HUES48 (cell line): ENCODE measurements around the gene TUBA8.
A peak's percentile ranks its signal among the peaks of the same experiment; 100 is the strongest.
"Not testable (repeated sequence)": the region's sequence is repeated elsewhere in the genome, so short reads cannot be mapped to it uniquely, and the experiment has no call there.

Source experiments
- H3K27ac ChIP-seq: one replicate; pipeline ENCODE4 v1.7.0; 2013; ENCODE audit warnings: low read depth, low read length, inconsistent platforms
- H3K27me3 ChIP-seq: 2 replicates; pipeline ENCODE4 v1.6.1; 2013; ENCODE audit warnings: mild to moderate bottlenecking, low read length; ENCODE audit not compliant: control insufficient read depth, insufficient read depth
- H3K36me3 ChIP-seq: 2 replicates; pipeline ENCODE4 v1.6.1; 2013; ENCODE audit warnings: low read length; ENCODE audit not compliant: control insufficient read depth, insufficient read depth
- H3K4me1 ChIP-seq: 2 replicates; pipeline ENCODE4 v1.6.1; 2013; ENCODE audit warnings: mild to moderate bottlenecking, low read length; ENCODE audit not compliant: control insufficient read depth, insufficient read depth
- H3K4me3 ChIP-seq: 2 replicates; pipeline ENCODE4 v1.5.1; 2013; ENCODE audit warnings: mild to moderate bottlenecking, low read depth, low read length
- H3K9ac ChIP-seq: 2 replicates; pipeline ENCODE4 v1.6.1; 2013; ENCODE audit warnings: mild to moderate bottlenecking, low read depth, low read length, moderate library complexity
- H3K9me3 ChIP-seq: 2 replicates; pipeline ENCODE4 v1.6.1; 2013; ENCODE audit warnings: low read length; ENCODE audit not compliant: control insufficient read depth, insufficient read depth

TUBA8 gene

DNA sequence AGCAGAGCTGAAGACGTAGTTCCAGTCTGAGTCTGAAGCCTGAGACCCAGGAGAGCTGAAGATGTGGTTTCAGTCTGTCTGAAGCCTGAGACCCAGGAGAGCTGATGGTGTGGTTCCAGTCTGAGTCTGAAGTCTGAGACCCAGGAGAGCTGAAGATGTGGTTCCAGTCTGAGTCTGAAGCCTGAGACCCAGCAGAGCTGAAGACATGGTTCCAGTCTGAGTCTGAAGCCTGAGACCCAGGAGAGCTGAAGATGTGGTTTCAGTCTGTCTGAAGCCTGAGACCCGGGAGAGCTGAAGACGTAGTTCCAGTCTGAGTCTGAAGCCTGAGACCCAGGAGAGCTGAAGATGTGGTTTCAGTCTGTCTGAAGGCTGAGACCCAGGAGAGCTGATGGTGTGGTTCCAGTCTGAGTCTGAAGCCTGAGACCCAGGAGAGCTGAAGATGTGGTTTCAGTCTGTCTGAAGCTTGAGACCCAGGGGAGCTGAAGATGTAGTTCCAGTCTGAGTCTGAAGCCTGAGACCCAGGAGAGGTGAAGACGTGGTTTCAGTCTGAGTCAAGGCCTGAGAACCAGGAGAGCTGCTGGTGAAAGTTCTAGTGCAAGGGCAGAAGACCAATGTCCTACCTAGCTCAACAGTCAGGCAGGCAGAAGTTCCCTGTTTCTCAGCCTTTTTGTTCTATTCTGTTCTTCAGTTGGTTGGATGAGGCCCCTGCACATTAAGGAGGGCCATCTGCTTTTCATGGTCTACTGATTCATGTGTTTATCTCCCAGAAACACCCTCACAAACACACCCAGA is 3.9 kb upstream of the TUBA8 start:
- peaks cover 27% of the 10 kb centered on the region for H3K27me3 ChIP-seq
- H3K36me3 ChIP-seq, H3K4me1 ChIP-seq, H3K9me3 ChIP-seq, H3K9ac ChIP-seq, H3K4me3 ChIP-seq, H3K27ac ChIP-seq: not testable (repeated sequence)

DNA sequence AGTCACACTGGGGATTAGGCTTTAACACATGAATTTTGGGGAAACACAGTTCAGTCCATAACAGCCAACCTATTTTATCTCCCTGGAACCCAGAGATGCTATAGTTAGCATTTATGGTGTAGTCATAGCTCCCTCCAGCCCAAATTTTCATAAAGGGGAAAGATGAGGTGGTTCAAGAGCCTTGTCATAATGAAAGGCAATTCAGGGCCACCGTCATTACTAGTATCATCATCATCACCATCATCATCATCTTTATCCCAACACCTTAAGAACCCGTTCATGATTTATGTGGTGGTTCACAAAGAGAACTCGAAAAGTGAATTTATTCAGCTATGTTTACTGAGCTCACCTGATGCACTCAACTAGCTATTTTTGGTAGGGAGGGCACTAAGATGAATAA is 2.4 kb upstream of the TUBA8 start:
- 0 out of 2 replicates have a peak, but pooled peaks cover 4% of the 10 kb centered on the region for H3K9me3 ChIP-seq
- H3K36me3 ChIP-seq = no peaks in the 10 kb centered on the region
- no peak overlapping the region for H3K4me3 ChIP-seq
- H3K27ac ChIP-seq = no peak overlapping the region
- no peak overlapping the region for H3K9ac ChIP-seq
- 0 out of 2 replicates have a peak, but pooled peaks cover 7% of the 10 kb centered on the region for H3K4me1 ChIP-seq
- peaks cover 38% of the 10 kb centered on the region for H3K27me3 ChIP-seq

DNA sequence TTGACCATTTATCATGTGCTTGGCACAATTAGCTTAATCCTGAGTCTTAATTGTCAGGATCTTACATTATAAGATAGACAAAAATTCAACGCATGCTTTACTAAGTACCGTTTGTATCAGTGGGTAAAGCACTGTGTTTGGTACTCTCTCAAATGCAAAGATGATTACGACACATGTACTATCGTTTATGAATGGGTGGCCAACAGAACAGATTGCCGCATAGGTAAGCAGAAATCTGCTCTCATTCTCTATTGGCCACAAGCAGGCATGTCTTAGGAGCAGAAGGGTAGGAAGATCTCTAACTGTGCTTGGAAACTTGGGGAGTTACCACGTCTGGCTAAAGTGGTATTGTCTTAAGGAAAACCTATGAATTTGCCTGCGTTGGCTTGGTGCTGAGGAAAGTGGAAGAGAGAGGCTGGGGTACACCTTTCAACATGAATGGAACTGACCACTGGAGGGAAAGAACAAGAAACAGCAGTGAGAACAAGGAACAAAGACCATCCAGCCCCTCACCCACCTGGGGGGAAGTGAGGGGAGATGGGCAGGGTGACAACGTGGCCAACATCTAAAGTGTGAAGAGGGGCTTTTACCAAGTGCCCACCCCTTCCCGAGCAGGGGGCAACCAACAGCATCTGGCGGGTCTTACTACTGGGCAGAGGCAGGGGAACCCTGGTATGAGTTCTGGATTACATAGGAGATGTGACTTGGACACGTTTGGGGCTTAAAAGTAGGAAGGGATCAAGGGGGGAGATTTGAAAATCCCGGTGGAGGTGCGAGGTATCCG is 1.0 kb upstream of the TUBA8 start:
- 0 out of 2 replicates have a peak, but pooled peaks cover 4% of the 10 kb centered on the region for H3K9me3 ChIP-seq
- H3K4me3 ChIP-seq = peak overlapping the region; percentile 53
- no peak overlapping the region for H3K27ac ChIP-seq
- peaks cover 38% of the 10 kb centered on the region for H3K27me3 ChIP-seq
- no peaks in the 10 kb centered on the region for H3K36me3 ChIP-seq
- no peak overlapping the region for H3K9ac ChIP-seq
- 0 out of 2 replicates have a peak, but pooled peaks cover 7% of the 10 kb centered on the region for H3K4me1 ChIP-seq

DNA sequence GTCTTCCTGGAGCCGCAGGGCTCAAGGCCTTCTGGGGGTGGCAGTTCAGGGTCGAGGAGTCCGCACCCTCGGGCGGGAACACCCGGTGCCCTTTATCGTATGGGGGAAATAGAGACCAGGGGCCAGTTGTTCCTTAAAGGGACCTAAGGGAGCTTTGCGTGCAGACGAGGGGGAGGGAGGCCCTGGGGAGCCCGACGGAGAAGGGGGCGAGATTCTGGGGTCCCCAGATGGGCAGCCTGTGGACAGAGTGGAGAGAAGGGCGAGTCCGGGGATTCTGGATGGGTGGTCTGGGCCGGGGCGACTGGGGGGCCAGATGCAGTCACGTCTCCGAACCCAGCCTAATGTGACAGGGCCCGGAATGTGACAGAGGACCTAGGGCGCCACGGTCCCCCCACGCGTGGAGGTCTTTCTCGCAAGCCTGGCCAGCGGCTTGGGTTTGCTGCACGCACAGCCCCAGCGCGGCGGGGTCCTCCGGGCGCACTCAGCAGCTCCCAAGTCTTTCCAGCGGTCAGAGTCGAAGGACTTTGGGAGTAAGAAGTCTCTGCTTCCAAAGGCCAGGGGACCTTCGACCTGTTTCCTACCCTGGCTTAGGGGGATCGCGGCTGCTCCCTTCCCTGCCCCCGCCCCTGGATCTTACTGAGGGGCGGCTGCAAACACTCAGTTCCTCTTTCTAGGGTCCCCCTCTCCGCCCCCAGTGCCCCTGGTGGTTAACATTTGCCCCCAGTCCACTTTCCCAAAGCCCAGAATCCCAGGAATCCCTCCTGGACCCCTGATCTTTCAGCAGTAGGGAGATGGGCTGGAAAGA is 547 bp downstream of the TUBA8 start:
- Histone ChIP-seq H3K9ac (no peak overlapping the region), H3K4me1 (0 out of 2 replicates have a peak, but pooled peaks cover 7% of the 10 kb centered on the region), H3K4me3 (peak overlapping the region; percentile 53), H3K9me3 (0 out of 2 replicates have a peak, but pooled peaks cover 4% of the 10 kb centered on the region), H3K27me3 (peaks cover 38% of the 10 kb centered on the region), H3K27ac (no peak overlapping the region), H3K36me3 (no peaks in the 10 kb centered on the region)

DNA sequence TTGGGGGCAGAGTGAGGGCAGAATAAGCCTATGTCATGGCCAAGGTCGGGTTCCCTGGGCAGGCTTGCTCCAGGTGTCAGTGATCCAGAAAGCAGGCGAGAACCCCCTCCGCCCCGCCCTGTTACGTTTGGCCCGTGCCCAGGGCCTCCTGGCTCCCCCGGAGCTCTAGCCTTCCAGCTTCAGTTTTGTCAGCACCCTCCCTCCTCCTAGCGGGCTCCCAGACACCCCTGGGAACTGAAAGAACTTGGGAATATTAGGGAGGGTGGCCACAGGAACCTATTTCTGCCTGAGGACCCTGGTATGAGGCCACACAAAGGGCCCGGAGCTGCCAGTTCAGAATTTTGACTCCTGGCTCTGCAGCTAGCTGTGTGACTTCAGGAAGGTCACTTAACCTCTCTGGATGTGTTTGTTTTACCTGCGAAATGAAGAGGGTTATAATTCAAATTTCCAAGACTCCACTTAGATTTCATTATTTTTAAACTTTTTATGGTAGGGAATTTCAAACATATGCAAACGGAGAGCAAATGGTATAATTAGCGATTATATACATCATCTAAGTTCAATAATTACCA is 1.2 kb downstream of the TUBA8 start:
- H3K9ac ChIP-seq = no peak overlapping the region
- H3K4me3 ChIP-seq = no peak overlapping the region
- H3K9me3 ChIP-seq = 0 out of 2 replicates have a peak, but pooled peaks cover 4% of the 10 kb centered on the region
- peaks cover 38% of the 10 kb centered on the region for H3K27me3 ChIP-seq
- no peak overlapping the region for H3K27ac ChIP-seq
- H3K36me3 ChIP-seq = no peaks in the 10 kb centered on the region
- 0 out of 2 replicates have a peak, but pooled peaks cover 7% of the 10 kb centered on the region for H3K4me1 ChIP-seq

DNA sequence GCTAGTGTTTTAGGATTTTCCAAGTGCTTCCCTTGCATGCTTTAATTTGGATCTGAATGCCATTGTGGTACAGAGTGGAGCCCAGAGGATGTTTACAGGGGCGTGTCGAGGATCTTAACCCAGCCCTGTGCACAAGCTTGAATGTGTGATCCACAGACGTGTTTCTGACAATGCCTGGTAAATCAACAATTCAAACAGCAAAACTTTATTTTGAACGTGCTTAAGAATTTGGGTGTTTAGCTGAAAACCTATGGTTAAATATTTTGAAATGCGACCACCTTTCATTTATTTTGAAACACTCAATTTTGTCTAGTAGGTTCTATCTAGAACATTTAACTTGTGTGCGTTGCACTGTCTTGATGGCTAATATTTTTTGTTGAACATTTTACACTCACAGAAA is 1.8 kb downstream of the TUBA8 start:
- Histone ChIP-seq H3K36me3 (no peaks in the 10 kb centered on the region), H3K9me3 (no peaks in the 10 kb centered on the region), H3K27me3 (peaks cover 38% of the 10 kb centered on the region), H3K4me1 (0 out of 2 replicates have a peak, but pooled peaks cover 7% of the 10 kb centered on the region), H3K9ac (no peak overlapping the region), H3K27ac (no peak overlapping the region), H3K4me3 (no peak overlapping the region)

DNA sequence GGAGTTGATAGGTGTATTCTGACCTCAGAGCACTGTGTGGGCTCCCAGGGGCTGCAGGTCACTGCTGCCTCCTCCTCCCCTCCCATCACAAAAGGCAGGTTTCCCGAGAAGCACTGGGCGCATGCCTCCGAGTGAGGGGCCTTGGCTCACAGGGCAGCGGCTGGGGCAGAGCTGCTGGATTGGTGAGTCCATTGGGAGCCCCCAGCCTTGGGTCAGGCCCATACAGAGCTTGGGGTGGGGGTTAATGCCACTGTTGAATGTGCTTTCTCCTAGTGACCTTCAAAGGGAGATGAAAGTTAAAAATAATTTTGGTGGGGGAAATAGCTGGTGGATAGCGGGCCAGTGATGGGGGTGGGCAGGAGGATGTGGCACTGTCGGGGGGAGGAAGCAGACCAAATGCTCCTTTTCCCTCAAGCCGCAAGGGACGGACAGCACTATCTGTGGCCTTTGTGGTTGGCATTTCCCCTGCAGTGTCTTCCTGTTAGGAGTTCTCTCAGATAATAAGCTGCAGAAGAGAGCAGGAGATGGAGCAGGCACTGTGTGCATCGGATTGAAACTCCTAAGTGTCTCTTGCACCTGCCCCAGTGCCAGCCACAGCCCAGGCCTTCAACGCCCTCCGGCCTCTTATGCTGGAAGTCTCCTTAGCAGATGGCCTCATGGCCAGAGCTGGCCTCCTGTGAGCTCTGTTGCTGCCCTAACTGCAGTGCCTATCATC is 3.2 kb downstream of the TUBA8 start:
- no peak overlapping the region for H3K4me3 ChIP-seq
- peaks cover 38% of the 10 kb centered on the region for H3K27me3 ChIP-seq
- H3K27ac ChIP-seq = no peak overlapping the region
- H3K36me3 ChIP-seq = no peaks in the 10 kb centered on the region
- 0 out of 2 replicates have a peak, but pooled peaks cover 7% of the 10 kb centered on the region for H3K4me1 ChIP-seq
- H3K9me3 ChIP-seq = no peaks in the 10 kb centered on the region
- no peak overlapping the region for H3K9ac ChIP-seq

DNA sequence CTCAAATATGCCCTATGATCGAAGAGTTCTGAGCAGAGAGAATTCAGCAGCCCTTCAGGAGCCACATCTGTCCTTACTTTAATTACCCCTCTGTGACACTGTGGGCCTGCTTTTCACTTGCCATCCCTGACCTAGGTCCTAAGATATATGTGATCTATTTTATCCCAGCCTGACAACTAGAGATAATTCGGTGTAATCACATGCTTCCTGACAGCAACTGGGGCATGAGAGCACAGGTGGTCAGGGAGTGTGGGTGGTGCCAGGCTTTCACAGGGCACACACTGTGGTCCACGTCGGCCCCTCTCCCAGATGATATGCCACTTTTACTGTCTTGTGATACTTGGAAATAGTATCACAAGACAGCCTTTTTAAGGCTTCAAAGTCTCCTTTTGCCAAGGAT is 3.9 kb downstream of the TUBA8 start:
- Histone ChIP-seq H3K4me1 (0 out of 2 replicates have a peak, but pooled peaks cover 7% of the 10 kb centered on the region), H3K9ac (no peak overlapping the region), H3K27ac (no peak overlapping the region), H3K4me3 (no peak overlapping the region), H3K9me3 (no peaks in the 10 kb centered on the region), H3K36me3 (no peaks in the 10 kb centered on the region), H3K27me3 (peaks cover 34% of the 10 kb centered on the region)

DNA sequence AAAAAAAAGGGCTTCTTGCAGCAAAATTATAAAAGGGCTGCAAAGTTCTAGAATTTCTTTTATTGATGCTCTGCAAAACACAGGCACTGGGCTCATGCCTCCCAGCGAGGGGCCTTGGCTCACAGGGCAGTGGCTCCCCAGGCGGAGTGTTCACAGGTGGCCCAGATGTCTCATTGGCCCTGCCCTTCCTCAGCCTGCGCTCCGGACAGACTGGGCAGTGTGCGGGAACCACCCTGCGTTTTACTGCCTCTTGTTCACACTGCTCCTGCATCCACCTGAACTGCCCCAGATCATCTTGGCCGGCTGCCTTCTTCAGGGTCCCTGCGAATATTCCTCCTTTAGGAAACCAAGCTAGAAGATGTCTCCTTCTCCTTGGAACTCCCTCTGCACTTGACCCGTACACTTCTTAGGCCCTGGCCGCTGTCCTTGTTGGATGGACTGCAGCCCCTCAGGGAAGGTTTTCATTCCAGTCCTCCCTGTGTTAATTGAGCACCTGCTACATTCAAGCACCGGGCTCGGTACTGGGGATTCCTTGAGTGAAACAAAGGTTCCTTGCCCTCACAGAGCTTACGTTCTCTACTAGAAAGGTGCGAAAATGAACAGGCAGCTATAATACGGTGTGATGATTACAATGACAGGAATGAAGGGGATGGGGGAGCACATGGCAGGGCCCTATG is 4.5 kb downstream of the TUBA8 start:
- H3K27ac ChIP-seq = no peak overlapping the region

More for the DNA sequence above, 4.5 kb downstream of the TUBA8 start:
- Histone ChIP-seq H3K27me3 (peaks cover 28% of the 10 kb centered on the region), H3K9ac (no peak overlapping the region), H3K9me3 (no peaks in the 10 kb centered on the region), H3K36me3 (no peaks in the 10 kb centered on the region), H3K4me1 (0 out of 2 replicates have a peak, but pooled peaks cover 7% of the 10 kb centered on the region), H3K4me3 (no peak overlapping the region)
